Mesenchymal stem cell (in vitro differentiated cells and primary cell): ENCODE data around the gene PLEK.

Experiments
- DNase-seq: peaks from one replicate; pipeline ENCODE4 v3.0.0-alpha.2; 2013
- H2AFZ ChIP-seq: one replicate; pipeline ENCODE4 v1.6.1; 2013; ENCODE audit warnings: low read depth, mild to moderate bottlenecking, control low read depth, inconsistent platforms, low read length, moderate library complexity
- H2AK5ac ChIP-seq: 2 replicates; pipeline ENCODE4 v1.6.1; 2013; ENCODE audit warnings: low read length, moderate library complexity, mild to moderate bottlenecking, inconsistent platforms; ENCODE audit not compliant: severe bottlenecking
- H2BK120ac ChIP-seq: one replicate; pipeline ENCODE4 v1.6.1; 2013; ENCODE audit warnings: low read depth, mild to moderate bottlenecking, inconsistent platforms, low read length, moderate library complexity
- H2BK12ac ChIP-seq, 2 experiments: one replicate each; pipeline ENCODE4 v1.6.1; 2013; ENCODE audit warnings: inconsistent platforms in 2 of 2, low read length in 2 of 2, mild to moderate bottlenecking in 2 of 2, moderate library complexity in 2 of 2, control low read depth in 1 of 2
- H2BK15ac ChIP-seq: one replicate; pipeline ENCODE4 v1.6.1; 2013; ENCODE audit warnings: mild to moderate bottlenecking, low read depth, inconsistent platforms; ENCODE audit not compliant: poor library complexity, severe bottlenecking
- H2BK5ac ChIP-seq: 2 replicates; pipeline ENCODE4 v1.6.1; 2013; ENCODE audit warnings: low read depth, mild to moderate bottlenecking, low read length, control low read depth, inconsistent platforms; ENCODE audit not compliant: poor library complexity, severe bottlenecking
- H3K14ac ChIP-seq, 2 experiments: one replicate each; pipeline ENCODE4 v1.6.1; 2013; ENCODE audit warnings: inconsistent platforms in 2 of 2, low read length in 2 of 2, control low read depth in 1 of 2, mild to moderate bottlenecking in 1 of 2, moderate library complexity in 1 of 2
- H3K18ac ChIP-seq, 2 experiments: one replicate each; pipeline ENCODE4 v1.6.1; 2013; ENCODE audit warnings: inconsistent platforms in 2 of 2, low read length in 2 of 2, control low read depth in 1 of 2, low read depth in 1 of 2, mild to moderate bottlenecking in 1 of 2
- H3K23ac ChIP-seq, 2 experiments: one replicate each; pipeline ENCODE4 v1.6.1; 2013; ENCODE audit warnings: inconsistent platforms in 2 of 2, low read length in 2 of 2, mild to moderate bottlenecking in 2 of 2, moderate library complexity in 2 of 2, control low read depth in 1 of 2
- H3K27ac ChIP-seq: 2 replicates; pipeline ENCODE4 v1.5.1; 2013; ENCODE audit warnings: mild to moderate bottlenecking, moderate library complexity, low read length, control low read depth, inconsistent platforms; ENCODE audit not compliant: poor library complexity, severe bottlenecking
- H3K27me3 ChIP-seq, 2 experiments: 2 replicates each; pipeline versions ENCODE4 v1.6.1 to v1.7.0; 2013; ENCODE audit warnings: low read length in 2 of 2, mild to moderate bottlenecking in 2 of 2, moderate library complexity in 2 of 2, control low read depth in 1 of 2, inconsistent platforms in 1 of 2; ENCODE audit not compliant: control insufficient read depth in 1 of 2, insufficient read depth in 1 of 2
- H3K36me3 ChIP-seq, 2 experiments: 2 replicates each; pipeline versions ENCODE4 v1.6.1 to v1.7.0; 2013; ENCODE audit warnings: low read length in 2 of 2, control low read depth in 1 of 2, inconsistent platforms in 1 of 2, low read depth in 1 of 2, mild to moderate bottlenecking in 1 of 2; ENCODE audit not compliant: insufficient read depth in 2 of 2, control insufficient read depth in 1 of 2
- H3K4ac ChIP-seq, 2 experiments: one replicate each; pipeline ENCODE4 v1.6.1; 2013; ENCODE audit warnings: inconsistent platforms in 2 of 2, low read length in 2 of 2, mild to moderate bottlenecking in 2 of 2, moderate library complexity in 2 of 2, control low read depth in 1 of 2, low read depth in 1 of 2
- H3K4me1 ChIP-seq: 2 replicates; pipeline ENCODE4 v1.6.1; 2013; ENCODE audit warnings: low read depth, low read length, control low read depth; ENCODE audit not compliant: control insufficient read depth, insufficient read depth
- H3K4me2 ChIP-seq: 2 replicates; pipeline ENCODE4 v1.6.1; 2013; ENCODE audit warnings: low read length, mild to moderate bottlenecking, inconsistent platforms; ENCODE audit not compliant: poor library complexity, severe bottlenecking
- H3K4me3 ChIP-seq, 2 experiments: 2 replicates each; pipeline versions ENCODE4 v1.5.1 to v1.7.0; 2013; ENCODE audit warnings: low read length in 2 of 2, mild to moderate bottlenecking in 2 of 2, control low read depth in 1 of 2, low read depth in 1 of 2; ENCODE audit not compliant: insufficient read depth in 1 of 2
- H3K79me1 ChIP-seq: replicated peaks from 2 replicates; pipeline ENCODE4 v1.6.1; 2013; ENCODE audit warnings: mild to moderate bottlenecking, control low read depth, low read length, inconsistent platforms; ENCODE audit not compliant: poor library complexity, severe bottlenecking
- H3K9ac ChIP-seq: 2 replicates; pipeline ENCODE4 v1.7.0; 2013; ENCODE audit warnings: mild to moderate bottlenecking, low read length, moderate library complexity
- H3K9me3 ChIP-seq: 2 replicates; pipeline ENCODE4 v1.7.0; 2013; ENCODE audit warnings: mild to moderate bottlenecking, low read length; ENCODE audit not compliant: control insufficient read depth
- H4K8ac ChIP-seq: one replicate; pipeline ENCODE4 v1.6.1; 2013; ENCODE audit warnings: inconsistent platforms, mild to moderate bottlenecking, low read length, moderate library complexity
- H4K91ac ChIP-seq: one replicate; pipeline ENCODE4 v1.6.1; 2013; ENCODE audit warnings: mild to moderate bottlenecking, low read length, inconsistent platforms
- WGBS: methylation state at CpG from one replicate; pipeline ENCODE4 v1.1.7; 2013; ENCODE audit warnings: mixed read lengths; 5-methylcytosine and 5-hydroxymethylcytosine counted together

The PLEK gene

DNA sequence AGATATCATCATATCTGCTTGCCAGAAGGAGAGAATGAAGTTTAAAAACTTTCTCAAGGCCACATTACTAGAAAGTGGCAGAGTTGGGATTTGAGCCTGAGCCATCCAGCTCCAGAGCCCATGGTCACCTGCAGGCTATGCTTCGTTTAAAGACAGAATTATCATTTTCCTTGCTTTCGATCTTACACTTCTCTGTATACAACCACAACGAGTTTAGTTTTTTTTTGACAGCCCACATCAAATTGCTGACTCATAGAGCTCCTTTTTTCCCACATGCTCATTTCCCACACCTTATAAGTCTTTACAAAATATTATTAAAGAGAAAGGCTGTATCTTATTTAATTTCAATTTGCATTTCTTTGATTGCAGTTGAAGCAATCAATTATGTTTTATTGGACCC lies 6.5 kb downstream of the PLEK start:
- Histone ChIP-seq H3K9me3 (no peaks in the 10 kb centered on the region), H3K4me3 (no peak overlapping the region), H2BK5ac (no peak overlapping the region), H3K4me1 (peaks cover 1% of the 10 kb centered on the region), H3K23ac (no peak overlapping the region), H4K8ac (no peak overlapping the region), H3K27ac (no peak overlapping the region), H2BK12ac (no peak overlapping the region), H3K14ac (no peak overlapping the region), H2AK5ac (no peak overlapping the region), H2BK15ac (no peak overlapping the region), H4K91ac (no peak overlapping the region), H3K79me1 (no peaks in the 10 kb centered on the region), H3K4me2 (no peak overlapping the region), H3K27me3 (peaks cover 0 to 5% of the 10 kb centered on the region in 2 experiments), H3K4ac (no peak overlapping the region), H2BK120ac (no peak overlapping the region), H2AFZ (no peak overlapping the region), H3K18ac (no peak overlapping the region), H3K9ac (no peak overlapping the region), H3K36me3 (no peaks in the 10 kb centered on the region)
- 88% methylated on average over 3 of the region's 3 CpGs for WGBS
- DNase-seq: no peak

DNA sequence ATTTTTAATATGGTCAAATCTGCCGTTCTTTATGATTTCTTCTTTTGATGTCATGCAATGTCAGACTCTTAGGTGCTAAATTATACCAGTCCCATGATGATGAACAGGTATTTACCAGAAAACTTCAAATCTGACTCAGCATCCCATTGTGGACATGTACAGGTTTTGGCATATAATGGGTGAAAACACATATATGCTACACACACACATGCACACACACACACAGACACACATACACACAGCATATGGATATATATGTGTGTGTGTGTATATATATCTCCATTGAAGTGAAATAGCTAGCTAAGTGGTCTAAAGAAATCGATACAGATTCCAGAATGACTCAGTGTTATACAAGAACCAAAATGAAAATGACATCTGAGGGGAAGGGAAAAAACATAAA lies 7.4 kb downstream of the PLEK start:
- no peak for DNase-seq
- 100% methylated on average over 1 of the region's 2 CpGs for WGBS
- Histone ChIP-seq H3K4me2 (no peak overlapping the region), H3K4me1 (peaks cover 1% of the 10 kb centered on the region), H3K9ac (no peak overlapping the region), H3K79me1 (no peaks in the 10 kb centered on the region), H2BK15ac (no peak overlapping the region), H3K14ac (no peak overlapping the region), H3K9me3 (no peaks in the 10 kb centered on the region), H3K27ac (no peak overlapping the region), H3K4me3 (no peak overlapping the region), H2BK5ac (no peak overlapping the region), H3K27me3 (peaks cover 0 to 5% of the 10 kb centered on the region in 2 experiments), H3K36me3 (no peaks in the 10 kb centered on the region), H3K18ac (no peak overlapping the region), H4K8ac (no peak overlapping the region), H2AK5ac (no peak overlapping the region), H4K91ac (no peak overlapping the region), H3K23ac (no peak overlapping the region), H2AFZ (no peak overlapping the region), H2BK12ac (no peak overlapping the region), H3K4ac (no peak overlapping the region), H2BK120ac (no peak overlapping the region)

DNA sequence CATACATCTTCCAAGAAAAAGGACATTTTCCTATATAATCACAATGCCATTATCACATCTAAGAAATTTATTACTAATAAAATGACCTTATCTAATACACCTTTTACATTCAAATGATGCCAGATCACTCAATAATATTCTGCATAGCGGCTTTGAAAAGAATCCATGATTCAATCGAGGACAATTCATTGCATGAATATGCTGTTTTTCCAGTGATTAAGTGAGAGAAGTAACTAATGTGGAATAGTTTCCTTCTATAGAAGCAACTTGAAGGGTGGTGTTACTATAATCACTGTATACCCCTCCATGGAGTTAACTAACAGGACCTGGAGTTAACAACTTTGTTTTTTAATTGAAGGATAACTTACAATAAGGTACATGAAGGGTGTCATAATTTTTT lies 9.1 kb downstream of the PLEK start:
- Histone ChIP-seq H2BK12ac (no peak overlapping the region), H3K4me1 (no peaks in the 10 kb centered on the region), H3K27me3 (peaks cover 0 to 5% of the 10 kb centered on the region in 2 experiments), H3K36me3 (no peaks in the 10 kb centered on the region), H3K18ac (no peak overlapping the region), H3K27ac (no peak overlapping the region), H2BK120ac (no peak overlapping the region), H4K8ac (no peak overlapping the region), H2AK5ac (no peak overlapping the region), H3K4me2 (no peak overlapping the region), H2AFZ (no peak overlapping the region), H4K91ac (no peak overlapping the region), H3K9ac (no peak overlapping the region), H3K4ac (no peak overlapping the region), H2BK15ac (no peak overlapping the region), H3K9me3 (no peaks in the 10 kb centered on the region), H3K4me3 (no peak overlapping the region), H3K14ac (no peak overlapping the region), H2BK5ac (no peak overlapping the region), H3K79me1 (no peaks in the 10 kb centered on the region), H3K23ac (no peak overlapping the region)
- no peak for DNase-seq
- WGBS: 100% methylated on average over 1 of the region's 2 CpGs

DNA sequence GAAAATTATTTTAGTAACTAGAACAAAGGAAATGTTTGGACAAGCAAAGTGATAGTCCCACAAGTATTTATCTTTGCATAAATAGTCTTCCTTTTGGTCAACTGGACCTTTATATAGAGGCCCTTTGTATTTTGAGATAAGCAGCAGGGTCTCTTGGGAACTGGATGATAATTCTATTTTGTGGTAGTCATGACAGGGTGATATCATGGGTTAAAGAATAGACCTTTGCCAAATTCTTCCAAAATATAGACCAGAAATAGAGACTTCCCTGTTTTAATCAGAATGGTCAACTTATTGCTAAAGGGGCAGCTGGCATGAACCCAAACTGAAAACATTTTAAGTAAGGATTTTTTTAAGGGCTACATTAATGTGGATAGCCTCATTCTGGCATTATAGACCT lies 10.5 kb downstream of the PLEK start:
- Histone ChIP-seq H3K9me3 (no peaks in the 10 kb centered on the region), H2BK120ac (no peak overlapping the region), H3K36me3 (no peaks in the 10 kb centered on the region), H2BK5ac (no peak overlapping the region), H3K4me1 (no peaks in the 10 kb centered on the region), H2BK15ac (no peak overlapping the region), H3K79me1 (no peaks in the 10 kb centered on the region), H3K27me3 (peaks cover 3 to 14% of the 10 kb centered on the region in 2 experiments), H2AK5ac (no peak overlapping the region), H3K23ac (no peak overlapping the region), H4K8ac (no peak overlapping the region), H3K4me2 (no peak overlapping the region), H3K4me3 (no peak overlapping the region), H2BK12ac (no peak overlapping the region), H3K27ac (no peak overlapping the region), H4K91ac (no peak overlapping the region), H3K9ac (no peak overlapping the region), H3K18ac (no peak overlapping the region), H3K4ac (no peak overlapping the region), H3K14ac (no peak overlapping the region), H2AFZ (no peak overlapping the region)
- no peak for DNase-seq
